NT2/D1 (cell line): Measurements from ENCODE around the gene KLHDC1.

Source experiments
- YY1 ChIP-seq: IDR thresholded peaks from 2 replicates; pipeline ENCODE4 v1.6.1; 2011; ENCODE audit not compliant: insufficient read length, insufficient read depth
- ZNF274 ChIP-seq: IDR thresholded peaks from 2 replicates; pipeline ENCODE4 v1.6.1; 2011; ENCODE audit warnings: mild to moderate bottlenecking, low read depth, low read length

- TF ChIP-seq ZNF274, result no peak
- no peak for TF ChIP-seq YY1
Measured at GRCh38 chr14:49755378-49755777, 62.5 kb downstream of the KLHDC1 start.
